GM18861 (cell line): ENCODE measurements around the gene ZNF292.
"Not testable (repeated sequence)": the region's sequence is repeated elsewhere in the genome, so short reads cannot be mapped to it uniquely, and the experiment has no call there.

Experiments
- ATAC-seq: cut with Tn5 transposase; IDR thresholded peaks from one replicate; pipeline ENCODE4 v1.9.1; 2021; ENCODE audit not compliant: unreplicated experiment

Gene ZNF292

GRCh38 chr6:87154993-87155841, at the start of gene ZNF292:
TSS of gene ZNF292 (plus strand) at chr6:87155565. CDS start at chr6:87155592, 27 bp downstream.
- ATAC-seq, result peak; percentile 67

GRCh38 chr6:87105823-87106222, 49.5 kb upstream of the ZNF292 start:
- no peak for ATAC-seq

GRCh38 chr6:87110636-87111035, 44.7 kb upstream of the ZNF292 start:
- no peak for ATAC-seq

- peak; percentile 95 for ATAC-seq
Observed at GRCh38 chr6:87115402-87116135, 39.8 kb upstream of the ZNF292 start.

- no peak for ATAC-seq
Observed at GRCh38 chr6:87116922-87117321, 38.4 kb upstream of the ZNF292 start.

- no peak for ATAC-seq
Observed at GRCh38 chr6:87118054-87118453, 37.3 kb upstream of the ZNF292 start.

- no peak for ATAC-seq
Observed at GRCh38 chr6:87122477-87122876, 32.9 kb upstream of the ZNF292 start.

- no peak for ATAC-seq
Observed at GRCh38 chr6:87124074-87124473, 31.3 kb upstream of the ZNF292 start.

GRCh38 chr6:87126501-87126900, 28.9 kb upstream of the ZNF292 start:
- no peak for ATAC-seq

GRCh38 chr6:87127737-87128136, 27.6 kb upstream of the ZNF292 start:
- ATAC-seq, result no peak

GRCh38 chr6:87136963-87137362, 18.4 kb upstream of the ZNF292 start:
- ATAC-seq, result no peak

GRCh38 chr6:87139236-87139635, 16.1 kb upstream of the ZNF292 start:
- peak; percentile 69 for ATAC-seq

GRCh38 chr6:87139927-87140326, 15.4 kb upstream of the ZNF292 start:
- not testable (repeated sequence) for ATAC-seq

GRCh38 chr6:87146363-87146762, 9.0 kb upstream of the ZNF292 start:
- peak; percentile 74 for ATAC-seq

- no peak for ATAC-seq
Observed at GRCh38 chr6:87150406-87150805, 5.0 kb upstream of the ZNF292 start.

GRCh38 chr6:87151471-87151780, 3.9 kb upstream of the ZNF292 start:
- no peak for ATAC-seq

- ATAC-seq, result peak; percentile 23
Observed at GRCh38 chr6:87151781-87152525, 3.4 kb upstream of the ZNF292 start.

- no peak for ATAC-seq
Observed at GRCh38 chr6:87152526-87152955, 2.8 kb upstream of the ZNF292 start.

GRCh38 chr6:87154641-87154992, 748 bp upstream of the ZNF292 start:
- peak; percentile 4 for ATAC-seq

GRCh38 chr6:87155842-87156815, 764 bp downstream of the ZNF292 start:
- ATAC-seq, result no peak
